Endothelial cell (in vitro differentiated cells): ENCODE results near the gene SNN. TPM values are rescaled to one million over a fixed set of nuclear protein-coding genes. Genes with fewer than 3 reads are reported as not detected.
A peak's percentile ranks its signal among the peaks of the same experiment; 100 is the strongest.

ENCODE experiments used
- DNase-seq: peaks from one replicate; pipeline ENCODE4 v3.0.0; 2021; ENCODE audit warnings: low spot score
- H3K27ac Mint-ChIP-seq: one replicate; pipeline ENCODE4 v1.8.0; 2021; ENCODE audit warnings: mixed read lengths, inconsistent platforms; ENCODE audit not compliant: unreplicated experiment
- H3K27me3 Mint-ChIP-seq: one replicate; pipeline ENCODE4 v1.8.0; 2021; ENCODE audit warnings: mild to moderate bottlenecking, moderate library complexity, mixed read lengths, inconsistent platforms; ENCODE audit not compliant: unreplicated experiment
- H3K36me3 Mint-ChIP-seq: one replicate; pipeline ENCODE4 v1.8.0; 2021; ENCODE audit warnings: mild to moderate bottlenecking, low read depth, mixed read lengths, inconsistent platforms; ENCODE audit not compliant: unreplicated experiment
- H3K4me1 Mint-ChIP-seq: one replicate; pipeline ENCODE4 v1.8.0; 2021; ENCODE audit warnings: mild to moderate bottlenecking, mixed read lengths, inconsistent platforms; ENCODE audit not compliant: unreplicated experiment
- H3K4me3 Mint-ChIP-seq: one replicate; pipeline ENCODE4 v1.8.0; 2021; ENCODE audit warnings: mild to moderate bottlenecking, mixed read lengths, inconsistent platforms; ENCODE audit not compliant: unreplicated experiment
- H3K9me3 Mint-ChIP-seq: one replicate; pipeline ENCODE4 v1.8.0; 2021; ENCODE audit warnings: mixed read lengths, inconsistent platforms; ENCODE audit not compliant: unreplicated experiment
- CTCF ChIP-seq: fragments of 200-600 bp; sonication (generic); IDR thresholded peaks from one replicate; pipeline ENCODE4 v1.5.0; 2021; ENCODE audit warnings: antibody characterized with exemption; ENCODE audit not compliant: unreplicated experiment
- long read RNA-seq: library from polyadenylated mRNA; unstranded; transcript quantifications from one replicate; pipeline ENCODE4 v2.0.0, GENCODE V29; 2020; ENCODE audit not compliant: unreplicated experiment
- total RNA-seq: library from RNA; stranded (reverse); fragmentation: NEBNext Ultra II Directional; extraction: Animal tissue kit (Norgen Biotek cat#: 25700); gene quantifications from one replicate; pipeline ENCODE4 v1.2.1, GENCODE V29; 2021; ENCODE audit not compliant: unreplicated experiment

The SNN gene
- total RNA-seq, result 163 TPM
- long read RNA-seq, transcript SNN-201 (2 exons, 3,312 nt), result major isoform, 46 of 66 reads
- long read RNA-seq, partial matches to known transcripts, result 13 of 66 reads
- long read RNA-seq, other reads (novel, unspliced or antisense), result 7 of 66 reads

- no peak for TF ChIP-seq CTCF
- H3K27ac Mint-ChIP-seq, result peak within 1 kb of the TSS; percentile 75
- peak within 1 kb of the TSS; percentile 93 for H3K4me3 Mint-ChIP-seq
- H3K9me3 Mint-ChIP-seq, result no peaks in the 10 kb centered on the region
- peaks cover 27% of the 10 kb centered on the region for H3K27me3 Mint-ChIP-seq
- no peaks in the 10 kb centered on the region for H3K36me3 Mint-ChIP-seq
- peak; percentile 94 for DNase-seq
- peaks cover 62% of the 10 kb centered on the region for H3K4me1 Mint-ChIP-seq
Observed at GRCh38 chr16:11667824-11668622, at the start of gene SNN. TSS of gene SNN (plus strand) at chr16:11668455. CDS start at chr16:11676060, 7,605 bp downstream.

- no peaks in the 10 kb centered on the region for H3K4me1 Mint-ChIP-seq
- no peak overlapping the region for H3K27ac Mint-ChIP-seq
- H3K36me3 Mint-ChIP-seq, result no peaks in the 10 kb centered on the region
- no peak overlapping the region for H3K4me3 Mint-ChIP-seq
- TF ChIP-seq CTCF, result no peak
- H3K9me3 Mint-ChIP-seq, result no peaks in the 10 kb centered on the region
- DNase-seq, result no peak
- peaks cover 3% of the 10 kb centered on the region for H3K27me3 Mint-ChIP-seq
Observed at GRCh38 chr16:11619327-11619851, 48.9 kb upstream of the SNN start.

- DNase-seq, result no peak
- no peak for TF ChIP-seq CTCF
- no peak overlapping the region for H3K27ac Mint-ChIP-seq
- peak overlapping the region; percentile 15 for H3K4me3 Mint-ChIP-seq
- H3K4me1 Mint-ChIP-seq, result no peaks in the 10 kb centered on the region
- no peaks in the 10 kb centered on the region for H3K9me3 Mint-ChIP-seq
- no peaks in the 10 kb centered on the region for H3K36me3 Mint-ChIP-seq
- H3K27me3 Mint-ChIP-seq, result peaks cover 3% of the 10 kb centered on the region
Observed at GRCh38 chr16:11620243-11621003, 47.8 kb upstream of the SNN start.

- no peak overlapping the region for H3K4me3 Mint-ChIP-seq
- no peak for DNase-seq
- H3K36me3 Mint-ChIP-seq, result no peaks in the 10 kb centered on the region
- H3K9me3 Mint-ChIP-seq, result no peaks in the 10 kb centered on the region
- H3K27me3 Mint-ChIP-seq, result peaks cover 3% of the 10 kb centered on the region
- no peak for TF ChIP-seq CTCF
- no peak overlapping the region for H3K27ac Mint-ChIP-seq
- H3K4me1 Mint-ChIP-seq, result no peaks in the 10 kb centered on the region
Observed at GRCh38 chr16:11621539-11621919, 46.7 kb upstream of the SNN start.
